Peyer's patch (tissue), 4 donors: ENCODE measurements around the gene SLC13A3.

Experiments
- POLR2A ChIP-seq, 2 donors: fragments of 450-650 bp; IDR thresholded peaks; one replicate each; pipeline ENCODE4 v1.5.1; 2017; ENCODE audit warnings: antibody characterized with exemption in 2 of 2, mild to moderate bottlenecking in 2 of 2, moderate library complexity in 2 of 2
- TF ChIP-seq, protein P1 (sequence below), 6 experiments: fragments of 450-650 bp in 4 of 6; fragments of 200-600 bp in 2 of 6; sonication (generic) in 1 of 6; IDR thresholded peaks; one replicate each; pipeline ENCODE4 v1.5.1; 2017 to 2019; ENCODE audit warnings: antibody characterized with exemption in 6 of 6, mild to moderate bottlenecking in 3 of 6, moderate library complexity in 1 of 6

DNA sequence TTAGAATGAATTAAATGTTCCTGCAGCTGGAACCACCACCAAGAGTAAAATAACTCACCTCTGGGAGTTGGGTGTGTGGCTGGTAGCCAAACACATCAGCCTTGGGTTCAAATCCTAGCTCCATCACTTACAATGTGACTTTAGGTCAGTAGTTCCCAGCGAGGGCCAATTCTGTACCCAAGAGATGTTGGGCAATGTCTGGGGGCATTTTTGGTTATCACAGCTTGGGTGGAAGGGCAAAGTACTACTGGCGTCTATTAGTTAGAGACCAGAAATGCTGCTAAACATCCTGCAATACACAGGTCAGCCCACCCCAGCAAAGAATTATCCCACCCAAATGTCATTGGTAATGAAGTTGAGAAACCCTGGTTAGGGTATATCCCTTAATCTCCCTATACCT is 48.8 kb downstream of the SLC13A3 start:
- TF ChIP-seq, protein P1, sequence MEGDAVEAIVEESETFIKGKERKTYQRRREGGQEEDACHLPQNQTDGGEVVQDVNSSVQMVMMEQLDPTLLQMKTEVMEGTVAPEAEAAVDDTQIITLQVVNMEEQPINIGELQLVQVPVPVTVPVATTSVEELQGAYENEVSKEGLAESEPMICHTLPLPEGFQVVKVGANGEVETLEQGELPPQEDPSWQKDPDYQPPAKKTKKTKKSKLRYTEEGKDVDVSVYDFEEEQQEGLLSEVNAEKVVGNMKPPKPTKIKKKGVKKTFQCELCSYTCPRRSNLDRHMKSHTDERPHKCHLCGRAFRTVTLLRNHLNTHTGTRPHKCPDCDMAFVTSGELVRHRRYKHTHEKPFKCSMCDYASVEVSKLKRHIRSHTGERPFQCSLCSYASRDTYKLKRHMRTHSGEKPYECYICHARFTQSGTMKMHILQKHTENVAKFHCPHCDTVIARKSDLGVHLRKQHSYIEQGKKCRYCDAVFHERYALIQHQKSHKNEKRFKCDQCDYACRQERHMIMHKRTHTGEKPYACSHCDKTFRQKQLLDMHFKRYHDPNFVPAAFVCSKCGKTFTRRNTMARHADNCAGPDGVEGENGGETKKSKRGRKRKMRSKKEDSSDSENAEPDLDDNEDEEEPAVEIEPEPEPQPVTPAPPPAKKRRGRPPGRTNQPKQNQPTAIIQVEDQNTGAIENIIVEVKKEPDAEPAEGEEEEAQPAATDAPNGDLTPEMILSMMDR (IDR thresholded peaks at IDR 0.05), result no peak
- TF ChIP-seq POLR2A (IDR thresholded peaks at IDR 0.05), result no peak
